Aorta (tissue), 5 donors: ENCODE data around the gene CLIC5. TPM values are rescaled to one million over a fixed set of nuclear protein-coding genes. Genes with fewer than 3 reads are reported as not detected.

Source experiments
- ATAC-seq: fragments of 200-7000 bp; cut with Tn5 transposase; one replicate; pipeline ENCODE4 v1.9.1; 2022; ENCODE audit warnings: moderate library complexity; ENCODE audit not compliant: low FRiP score
- DNase-seq, 2 donors: peaks; one replicate each; pipeline ENCODE4 v3.0.0-alpha.2; 2020
- H3K27ac ChIP-seq, 2 donors: one replicate each; pipeline ENCODE4 v1.5.1; 2013; ENCODE audit warnings: low read length in 2 of 2, mild to moderate bottlenecking in 2 of 2, moderate library complexity in 2 of 2, control low read depth in 1 of 2, inconsistent platforms in 1 of 2, low read depth in 1 of 2
- H3K27me3 ChIP-seq, 2 donors: one replicate each; pipeline ENCODE4 v1.6.1; 2013; ENCODE audit warnings: control low read depth in 1 of 2, low read length in 1 of 2, mild to moderate bottlenecking in 1 of 2, moderate library complexity in 1 of 2; ENCODE audit not compliant: insufficient read depth in 2 of 2, control insufficient read depth in 1 of 2
- H3K36me3 ChIP-seq, 2 donors: one replicate each; pipeline ENCODE4 v1.6.1; 2013; ENCODE audit warnings: control low read depth in 1 of 2, low read length in 1 of 2, mild to moderate bottlenecking in 1 of 2; ENCODE audit not compliant: insufficient read depth in 2 of 2, control insufficient read depth in 1 of 2
- H3K4me1 ChIP-seq, 2 donors: one replicate each; pipeline ENCODE4 v1.6.1; 2013; ENCODE audit warnings: low read length in 2 of 2, control low read depth in 1 of 2, mild to moderate bottlenecking in 1 of 2, moderate library complexity in 1 of 2; ENCODE audit not compliant: insufficient read depth in 2 of 2, control insufficient read depth in 1 of 2
- H3K4me3 ChIP-seq, 2 donors: one replicate each; pipeline ENCODE4 v1.5.1; 2013; ENCODE audit warnings: low read length in 2 of 2, control low read depth in 1 of 2, mild to moderate bottlenecking in 1 of 2
- H3K9me3 ChIP-seq: one replicate; pipeline ENCODE4 v1.6.1; 2013; ENCODE audit warnings: mild to moderate bottlenecking, low read length; ENCODE audit not compliant: control insufficient read depth
- WGBS, 2 donors: extraction: QIAGEN DNeasy Blood & Tissue Kit; methylation state at CpG; one replicate each; pipeline ENCODE4 v1.1.7; 2013; 5-methylcytosine and 5-hydroxymethylcytosine counted together
- intact Hi-C, 2 donors: fragments of 100-400 bp; cut with DNase I; formaldehyde crosslinking; loops; one replicate each; pipeline versions ENCODE4 v1.14.2 to v1.15.0; 2022
- polyA plus RNA-seq, 2 donors: library from polyadenylated mRNA; stranded (reverse); fragments of 200-250 nt; gene quantifications; one replicate each; pipeline ENCODE4 v1.2.3, GENCODE V29; 2013
- total RNA-seq, 2 donors: library from RNA; stranded (reverse); fragmentation: NEBNext Ultra II Directional; extraction: Animal tissue kit (Norgen Biotek cat#: 25700); gene quantifications; one replicate each; pipeline ENCODE4 v1.2.1, GENCODE V29; 2021
- donor health status: healthy with polysubstance abuse.
- donor health status: Bipolar disorder and iron deficiency.
- donor health status: DM: no; HTN: no; CAD: no.
- donor health status: DM: no; HTN: no; CAD: no.
- donor health status: DM: yes; HTN: yes; CAD: no.

The CLIC5 gene
- total and polyA plus RNA-seq, 4 donors, result 0.10 to 9.2 (median 4.7) TPM

DNA sequence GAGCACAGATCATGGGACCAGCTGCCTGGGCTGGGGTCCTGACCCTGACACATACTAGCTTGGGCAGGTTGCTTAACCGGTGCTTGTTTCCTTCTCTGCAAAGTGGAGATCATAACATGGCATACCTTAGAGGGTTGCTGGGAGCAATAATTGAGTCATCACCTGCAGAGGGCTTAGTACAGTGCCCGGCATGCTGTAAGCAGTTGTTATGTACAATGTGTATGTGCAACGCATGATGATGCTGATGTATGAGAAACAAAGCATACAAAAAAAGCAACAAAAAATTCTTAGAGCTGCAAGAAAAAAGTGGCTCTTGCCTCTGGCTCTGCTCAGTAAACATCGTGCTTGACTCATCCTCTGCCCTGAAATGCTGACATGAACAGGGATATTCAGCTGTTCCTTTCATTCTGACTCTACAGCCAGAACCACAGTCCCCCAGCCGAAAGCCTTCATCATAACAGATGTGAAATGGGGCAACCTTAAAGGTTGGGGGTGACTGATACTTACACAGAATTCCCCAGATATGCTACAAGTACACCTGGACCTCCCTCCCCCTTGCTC, 91.7 kb downstream of the CLIC5 start:
- intact Hi-C loops, result no loop called here
- Histone ChIP-seq H3K4me3 (no peak overlapping the region), H3K27ac (no peak overlapping the region), H3K27me3 (no peaks in the 10 kb centered on the region), H3K9me3 (no peaks in the 10 kb centered on the region), H3K36me3 (no peaks in the 10 kb centered on the region), H3K4me1 (no peaks in the 10 kb centered on the region)
- ATAC-seq (no peak), DNase-seq (no peak)
- WGBS, 2 donors, result 72 to 80% methylated on average over 5 of the region's 5 CpGs

DNA sequence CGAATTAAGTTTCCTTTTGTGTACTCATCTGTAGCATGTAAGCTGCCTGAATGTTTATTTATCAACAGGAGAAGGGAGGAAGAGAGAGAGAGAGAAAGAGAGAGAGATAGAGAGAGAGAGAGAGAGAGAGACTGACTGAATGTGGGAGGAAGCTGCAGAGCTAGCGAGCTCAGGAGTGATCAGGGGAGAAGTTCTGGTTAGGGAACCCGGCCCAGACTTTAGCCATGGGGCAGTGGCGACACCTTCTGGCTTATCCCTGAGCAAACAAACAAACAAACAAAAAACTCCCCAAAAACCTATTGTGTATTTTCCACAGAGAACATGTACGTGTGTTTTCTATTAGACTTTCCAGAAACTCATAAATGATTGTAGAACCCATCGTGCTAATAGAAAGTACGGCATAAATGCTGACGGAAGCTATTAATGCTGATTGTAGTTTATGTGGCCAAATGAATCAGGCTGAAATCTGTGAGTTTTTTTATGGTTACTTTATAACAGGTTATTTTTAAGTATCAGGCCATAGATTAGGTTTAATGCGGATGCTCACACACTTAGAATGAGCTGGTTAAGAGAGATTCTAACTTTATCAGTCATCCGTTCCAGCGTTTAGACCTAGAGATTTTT, 92.8 kb downstream of the CLIC5 start:
- DNase-seq (peak; percentile 79 to 80), ATAC-seq (peak; percentile 82)
- intact Hi-C loops, result no loop called here
- Histone ChIP-seq H3K36me3 (no peaks in the 10 kb centered on the region), H3K4me3 (no peak overlapping the region), H3K27ac (no peak overlapping the region), H3K9me3 (no peaks in the 10 kb centered on the region), H3K4me1 (no peaks in the 10 kb centered on the region), H3K27me3 (no peaks in the 10 kb centered on the region)
- WGBS, 2 donors, result 33 to 37% methylated on average over 11 of the region's 11 CpGs

DNA sequence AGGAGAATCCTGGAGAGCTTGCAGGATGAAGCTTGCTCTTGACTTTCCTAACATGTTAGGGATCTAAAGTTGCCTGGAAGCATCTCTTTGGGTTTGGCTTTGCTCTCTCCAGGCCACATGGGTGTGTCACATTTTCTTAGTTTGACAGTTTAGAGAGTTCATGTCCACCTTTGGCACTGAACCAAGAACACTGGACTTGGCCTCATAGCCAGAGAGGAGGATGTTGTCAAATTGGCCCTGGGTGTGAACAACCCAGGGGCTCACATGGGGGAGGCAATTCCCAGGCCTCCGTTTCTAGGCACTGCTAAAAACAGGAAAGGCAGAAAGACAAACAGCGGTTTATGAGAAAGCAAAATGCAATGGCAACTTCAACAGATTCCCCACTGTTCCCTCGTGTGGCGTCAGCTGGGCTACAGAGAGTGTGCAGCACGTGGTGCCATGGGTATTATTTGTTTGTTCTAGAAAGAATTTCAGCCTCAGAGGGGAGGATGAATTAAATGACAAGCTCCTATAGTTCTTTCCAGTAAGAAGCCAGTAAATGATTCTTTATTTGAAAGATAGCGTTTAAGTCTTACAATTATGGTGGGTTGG, 93.9 kb downstream of the CLIC5 start:
- H3K36me3 ChIP-seq, result no peaks in the 10 kb centered on the region
- DNase-seq (no peak), ATAC-seq (peak; percentile 36)
- H3K4me3 ChIP-seq, result no peak overlapping the region
- no peaks in the 10 kb centered on the region for H3K27me3 ChIP-seq
- no peak overlapping the region for H3K27ac ChIP-seq
- intact Hi-C loops, result no loop called here
- no peaks in the 10 kb centered on the region for H3K9me3 ChIP-seq
- WGBS, 2 donors, result 62 to 73% methylated on average over 6 of the region's 6 CpGs
- no peaks in the 10 kb centered on the region for H3K4me1 ChIP-seq

- H3K36me3 ChIP-seq, result no peaks in the 10 kb centered on the region
- DNase-seq, result no peak
- H3K27ac ChIP-seq, result no peak overlapping the region
- H3K27me3 ChIP-seq, result no peaks in the 10 kb centered on the region
- no peak overlapping the region for H3K4me3 ChIP-seq
- 78 to 81% methylated on average over 5 of the region's 5 CpGs for WGBS, 2 donors
- intact Hi-C loops, result no loop called here
- H3K9me3 ChIP-seq, result no peaks in the 10 kb centered on the region
- no peak for ATAC-seq
- H3K4me1 ChIP-seq, result no peaks in the 10 kb centered on the region
Measured at GRCh38 chr6:45920819-45921511, 94.7 kb downstream of the CLIC5 start.

DNA sequence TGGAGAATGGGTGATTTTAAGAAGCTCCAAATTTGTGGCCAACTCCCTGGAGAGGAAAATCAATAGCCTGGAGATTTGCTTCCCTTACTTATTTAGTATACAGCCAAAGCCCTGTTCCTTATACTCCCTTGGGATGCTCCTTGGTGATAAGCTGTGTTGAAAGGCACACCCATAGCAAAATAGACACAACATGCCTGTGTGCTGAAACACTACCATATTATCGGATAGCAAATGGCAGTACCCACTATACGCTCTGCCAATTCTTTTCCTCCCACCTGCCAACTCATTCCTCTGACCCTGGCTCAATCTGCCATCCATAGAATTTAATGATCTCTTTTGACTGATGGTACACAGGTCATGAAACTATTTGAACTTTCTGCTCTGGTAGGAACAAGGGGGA, 98.2 kb downstream of the CLIC5 start:
- no peaks in the 10 kb centered on the region for H3K27me3 ChIP-seq
- no peaks in the 10 kb centered on the region for H3K36me3 ChIP-seq
- no peak overlapping the region for H3K4me3 ChIP-seq
- no peak for DNase-seq
- intact Hi-C loops, result no loop called here
- no peak for ATAC-seq
- 60 to 68% methylated on average over 2 of the region's 2 CpGs for WGBS, 2 donors
- no peaks in the 10 kb centered on the region for H3K4me1 ChIP-seq
- H3K9me3 ChIP-seq, result no peaks in the 10 kb centered on the region
- no peak overlapping the region for H3K27ac ChIP-seq

DNA sequence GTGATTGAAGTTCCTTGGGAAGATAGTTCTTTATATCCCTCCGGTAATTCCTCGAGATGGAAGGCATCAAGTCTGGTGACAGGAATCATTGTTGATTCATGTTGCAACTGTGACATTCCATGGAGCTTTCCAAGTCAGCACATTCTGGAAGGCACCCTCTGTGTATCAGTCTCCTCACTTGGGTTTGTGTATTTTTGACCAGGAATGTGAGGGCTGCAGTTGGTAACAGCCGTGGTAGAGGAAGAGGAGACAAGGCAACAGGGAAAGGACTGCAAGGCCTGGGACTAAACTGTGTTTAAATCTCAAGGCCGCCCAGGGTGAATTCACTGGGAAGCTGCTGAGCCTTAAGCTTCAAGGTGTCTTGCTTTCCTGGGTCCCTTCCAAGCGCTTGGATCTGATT, 99.0 kb downstream of the CLIC5 start:
- no peaks in the 10 kb centered on the region for H3K27me3 ChIP-seq
- no peaks in the 10 kb centered on the region for H3K36me3 ChIP-seq
- ATAC-seq, result no peak
- H3K27ac ChIP-seq, result no peak overlapping the region
- 60 to 61% methylated on average over 5 of the region's 5 CpGs for WGBS, 2 donors
- H3K9me3 ChIP-seq, result no peaks in the 10 kb centered on the region
- H3K4me1 ChIP-seq, result no peaks in the 10 kb centered on the region
- intact Hi-C loops, result no loop called here
- no peak for DNase-seq
- H3K4me3 ChIP-seq, result no peak overlapping the region

DNA sequence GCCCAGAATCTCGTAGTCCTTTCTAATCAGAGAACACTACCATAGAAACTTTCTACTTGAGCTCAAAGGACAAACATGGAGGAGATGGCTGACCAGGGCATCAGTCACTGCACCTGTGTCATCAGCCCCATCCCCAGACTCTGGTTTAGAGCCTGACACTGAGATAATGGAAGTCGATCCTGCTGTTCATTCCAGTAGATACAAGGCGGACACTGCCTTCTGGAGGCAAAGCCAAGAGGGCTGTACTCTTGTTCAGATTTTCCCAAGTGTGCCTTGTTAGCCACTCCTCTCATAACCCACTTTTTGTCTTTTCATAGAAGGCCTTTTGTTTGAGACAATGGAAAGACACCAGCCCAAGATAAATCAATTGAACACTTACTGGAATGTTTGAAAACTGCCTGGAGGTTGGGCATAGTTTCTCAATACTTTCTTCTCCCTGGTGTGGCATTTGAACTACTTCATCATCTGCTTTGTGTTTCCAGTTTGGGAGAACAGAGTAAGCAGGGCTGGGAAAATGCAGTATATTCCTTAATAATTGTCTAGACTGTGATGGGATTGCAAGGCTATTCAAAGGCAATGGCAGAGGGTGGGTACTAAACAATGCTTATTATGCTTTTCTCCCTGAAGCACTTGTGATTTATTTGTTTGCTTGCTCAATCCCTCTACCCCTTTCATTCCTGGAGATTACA, 99.7 kb downstream of the CLIC5 start:
- intact Hi-C loops, result no loop called here

GRCh38 chr6:45911691-45912090, 104.0 kb downstream of the CLIC5 start:
- Histone ChIP-seq H3K36me3 (no peaks in the 10 kb centered on the region), H3K27ac (no peak overlapping the region), H3K4me1 (no peaks in the 10 kb centered on the region), H3K27me3 (no peaks in the 10 kb centered on the region), H3K4me3 (no peak overlapping the region), H3K9me3 (no peaks in the 10 kb centered on the region)
- 69 to 71% methylated on average over 7 of the region's 7 CpGs for WGBS, 2 donors
- ATAC-seq, result peak; percentile 76
- DNase-seq, result no peak
- intact Hi-C loops, result no loop called here

More for the DNA sequence above, 99.7 kb downstream of the CLIC5 start:
- Histone ChIP-seq H3K4me3 (no peak overlapping the region), H3K36me3 (no peaks in the 10 kb centered on the region), H3K9me3 (no peaks in the 10 kb centered on the region), H3K4me1 (no peaks in the 10 kb centered on the region), H3K27me3 (no peaks in the 10 kb centered on the region), H3K27ac (no peak overlapping the region)
- DNase-seq (no peak), ATAC-seq (no peak)
- 93 to 99% methylated on average over 3 of the region's 3 CpGs for WGBS, 2 donors
